Duodenal mucosa (tissue), 2 donors: ENCODE measurements around the gene NOL4L.

Experiments used
- H3K27ac ChIP-seq: one replicate; pipeline ENCODE4 v1.7.0; 2013; ENCODE audit warnings: low read depth, low read length
- H3K27me3 ChIP-seq, 2 donors: one replicate each; pipeline ENCODE4 v1.7.0; 2013; ENCODE audit warnings: low read length in 2 of 2, control low read depth in 1 of 2; ENCODE audit not compliant: insufficient read depth in 2 of 2, control insufficient read depth in 1 of 2
- H3K36me3 ChIP-seq, 2 donors: one replicate each; pipeline ENCODE4 v1.7.0; 2013; ENCODE audit warnings: low read length in 2 of 2, control low read depth in 1 of 2; ENCODE audit not compliant: insufficient read depth in 2 of 2, control insufficient read depth in 1 of 2
- H3K4me1 ChIP-seq, 2 donors: one replicate each; pipeline ENCODE4 v1.7.0; 2013; ENCODE audit warnings: low read length in 2 of 2, control low read depth in 1 of 2; ENCODE audit not compliant: insufficient read depth in 2 of 2, control insufficient read depth in 1 of 2
- H3K4me3 ChIP-seq, 2 donors: one replicate each; pipeline ENCODE4 v1.7.0; 2013; ENCODE audit warnings: low read length in 2 of 2, low read depth in 1 of 2
- H3K9ac ChIP-seq, 2 donors: one replicate each; pipeline ENCODE4 v1.7.0; 2013; ENCODE audit warnings: low read length in 2 of 2, low read depth in 1 of 2
- H3K9me3 ChIP-seq, 2 donors: one replicate each; pipeline ENCODE4 v1.7.0; 2013; ENCODE audit warnings: low read length in 2 of 2, control low read depth in 1 of 2; ENCODE audit not compliant: control insufficient read depth in 1 of 2

NOL4L gene

DNA sequence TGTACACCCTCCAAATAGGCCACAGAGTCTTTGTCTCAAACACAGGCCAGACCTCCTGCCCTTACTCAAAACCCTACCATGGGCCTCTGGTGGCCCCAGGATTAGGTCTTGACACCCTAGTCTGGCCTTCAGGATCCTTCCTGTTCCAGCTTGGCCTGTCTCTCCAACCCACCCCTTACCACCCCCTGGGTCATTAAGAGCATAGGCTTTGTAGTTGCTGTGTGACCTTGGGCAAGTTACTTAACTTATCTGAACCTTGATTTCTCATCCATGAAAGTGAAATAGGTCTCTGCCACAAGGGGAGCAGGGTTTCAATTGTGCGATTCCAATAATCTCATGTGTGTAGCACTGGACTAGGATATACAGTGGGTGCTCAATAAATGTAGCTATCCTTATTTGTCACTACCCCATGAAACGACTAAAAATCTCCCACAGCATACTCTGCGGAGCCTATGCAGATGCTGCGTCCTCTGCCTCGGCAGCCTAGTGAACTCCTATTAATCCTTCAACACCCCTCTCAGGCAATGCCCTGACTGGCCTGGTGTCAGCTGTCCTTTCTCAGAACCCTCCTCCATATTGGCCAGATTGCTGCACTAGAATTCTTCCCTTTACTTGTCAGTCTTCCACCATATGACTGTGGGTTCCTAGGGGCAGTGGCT, 39.7 kb upstream of the NOL4L start:
- Histone ChIP-seq H3K9me3 (no peaks in the 10 kb centered on the region), H3K27ac (no peak overlapping the region), H3K36me3 (no peaks in the 10 kb centered on the region), H3K4me1 (peaks cover 0 to 18% of the 10 kb centered on the region in 2 donors), H3K27me3 (no peaks in the 10 kb centered on the region), H3K9ac (no peak overlapping the region), H3K4me3 (no peak overlapping the region)

- Histone ChIP-seq H3K4me1 (peaks cover 0 to 11% of the 10 kb centered on the region in 2 donors), H3K36me3 (no peaks in the 10 kb centered on the region), H3K27me3 (no peaks in the 10 kb centered on the region), H3K4me3 (no peak overlapping the region), H3K9me3 (no peaks in the 10 kb centered on the region), H3K27ac (no peak overlapping the region), H3K9ac (no peak overlapping the region)
Observed at GRCh38 chr20:32623667-32624157, 38.6 kb upstream of the NOL4L start.

- Histone ChIP-seq H3K9ac (no peak overlapping the region), H3K9me3 (no peaks in the 10 kb centered on the region), H3K27ac (no peak overlapping the region), H3K27me3 (no peaks in the 10 kb centered on the region), H3K36me3 (no peaks in the 10 kb centered on the region), H3K4me3 (no peak overlapping the region), H3K4me1 (peaks cover 0 to 11% of the 10 kb centered on the region in 2 donors)
Observed at GRCh38 chr20:32622585-32623468, 37.7 kb upstream of the NOL4L start.

GRCh38 chr20:32621891-32622584, 36.9 kb upstream of the NOL4L start:
- no peaks in the 10 kb centered on the region for H3K27me3 ChIP-seq
- H3K27ac ChIP-seq: no peak overlapping the region
- H3K4me1 ChIP-seq: peaks cover 0 to 3% of the 10 kb centered on the region in 2 donors
- H3K36me3 ChIP-seq: no peaks in the 10 kb centered on the region
- no peak overlapping the region for H3K4me3 ChIP-seq
- no peak overlapping the region for H3K9ac ChIP-seq
- no peaks in the 10 kb centered on the region for H3K9me3 ChIP-seq

- no peaks in the 10 kb centered on the region for H3K9me3 ChIP-seq
- no peak overlapping the region for H3K4me3 ChIP-seq
- H3K4me1 ChIP-seq: no peaks in the 10 kb centered on the region
- no peak overlapping the region for H3K27ac ChIP-seq
- H3K36me3 ChIP-seq: no peaks in the 10 kb centered on the region
- H3K27me3 ChIP-seq: no peaks in the 10 kb centered on the region
- H3K9ac ChIP-seq: no peak overlapping the region
Observed at GRCh38 chr20:32621071-32621890, 36.1 kb upstream of the NOL4L start.

DNA sequence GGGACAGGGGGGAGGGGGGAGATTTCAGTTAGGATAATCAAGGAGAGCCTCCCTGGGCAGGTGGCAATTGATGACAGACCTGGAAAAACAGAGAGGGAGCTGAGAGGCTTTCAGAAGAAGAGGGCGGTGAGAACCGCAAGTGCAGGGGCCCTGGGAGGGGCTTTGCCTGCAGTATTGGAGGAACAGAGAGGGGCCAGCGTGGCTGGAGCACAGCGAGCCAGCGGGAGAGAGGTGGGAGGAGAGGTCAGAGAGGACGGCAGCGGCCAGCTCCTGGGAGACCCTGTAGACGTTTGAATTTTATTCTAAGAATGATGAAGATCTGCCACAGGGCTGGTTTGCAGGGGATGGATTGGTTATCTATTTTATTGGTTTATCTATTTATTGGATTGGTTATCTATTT, 34.5 kb upstream of the NOL4L start:
- H3K4me3 ChIP-seq: no peak overlapping the region
- H3K4me1 ChIP-seq: no peaks in the 10 kb centered on the region
- no peak overlapping the region for H3K27ac ChIP-seq
- no peaks in the 10 kb centered on the region for H3K36me3 ChIP-seq
- no peak overlapping the region for H3K9ac ChIP-seq
- no peaks in the 10 kb centered on the region for H3K9me3 ChIP-seq
- H3K27me3 ChIP-seq: no peaks in the 10 kb centered on the region

DNA sequence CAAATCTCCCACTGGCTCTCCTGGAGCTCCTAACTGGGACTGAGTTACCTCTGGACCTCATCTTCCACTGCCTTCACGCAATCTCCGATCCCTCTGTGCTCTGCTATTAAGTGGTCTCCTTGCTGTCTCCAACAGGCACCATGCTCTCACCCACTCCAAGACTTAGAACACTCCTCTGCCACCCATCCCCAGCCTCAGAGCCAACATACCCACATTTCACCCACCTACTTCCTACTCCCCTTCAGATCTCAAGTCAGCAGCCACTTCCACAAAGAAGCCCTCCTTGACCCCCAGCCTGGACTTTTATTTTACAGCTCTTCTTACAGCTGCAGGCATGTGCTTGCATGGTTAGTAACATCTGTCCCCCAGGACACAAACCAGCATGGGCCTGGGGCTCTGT, 29.6 kb upstream of the NOL4L start:
- no peaks in the 10 kb centered on the region for H3K4me1 ChIP-seq
- H3K27ac ChIP-seq: no peak overlapping the region
- no peaks in the 10 kb centered on the region for H3K36me3 ChIP-seq
- no peaks in the 10 kb centered on the region for H3K27me3 ChIP-seq
- no peak overlapping the region for H3K4me3 ChIP-seq
- H3K9ac ChIP-seq: no peak overlapping the region
- no peaks in the 10 kb centered on the region for H3K9me3 ChIP-seq

DNA sequence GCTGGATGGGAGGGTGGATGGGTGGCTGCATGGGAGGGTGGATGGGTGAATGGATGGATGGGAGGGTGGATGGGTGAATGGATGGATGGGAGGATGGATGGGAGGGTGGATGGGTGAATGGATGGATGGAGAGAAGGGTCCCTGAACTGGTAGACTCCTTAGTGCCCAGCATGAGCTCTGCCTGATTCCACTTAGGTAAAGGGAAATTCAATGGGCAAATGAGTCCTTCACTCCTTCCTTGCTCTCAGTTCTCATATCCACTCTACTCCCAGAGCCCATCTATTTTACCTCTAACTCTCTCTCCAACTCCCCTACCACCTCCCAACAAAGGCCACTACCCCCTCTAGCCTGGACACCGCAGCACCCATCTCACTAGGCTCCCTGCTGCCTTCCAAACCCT, 29.2 kb upstream of the NOL4L start:
- Histone ChIP-seq H3K27me3 (no peaks in the 10 kb centered on the region), H3K4me3 (no peak overlapping the region), H3K27ac (no peak overlapping the region), H3K4me1 (no peaks in the 10 kb centered on the region), H3K36me3 (no peaks in the 10 kb centered on the region), H3K9me3 (no peaks in the 10 kb centered on the region), H3K9ac (no peak overlapping the region)

GRCh38 chr20:32613192-32614053, 28.3 kb upstream of the NOL4L start:
- H3K27ac ChIP-seq: no peak overlapping the region

More at GRCh38 chr20:32613192-32614053, 28.3 kb upstream of the NOL4L start:
- no peak overlapping the region for H3K9ac ChIP-seq
- no peak overlapping the region for H3K4me3 ChIP-seq
- no peaks in the 10 kb centered on the region for H3K9me3 ChIP-seq
- H3K4me1 ChIP-seq: no peaks in the 10 kb centered on the region
- no peaks in the 10 kb centered on the region for H3K27me3 ChIP-seq
- no peaks in the 10 kb centered on the region for H3K36me3 ChIP-seq
